Smooth muscle cell (in vitro differentiated cells): ENCODE data around the gene MLLT3. TPM values are rescaled to one million over a fixed set of nuclear protein-coding genes. Genes with fewer than 3 reads are reported as not detected.

Experiments used
- DNase-seq: peaks from one replicate; lab custom pipeline; 2025; ENCODE audit not compliant: unreplicated experiment; lab: John Stamatoyannopoulos, UW
- H2AFZ ChIP-seq: fragments of 200-600 bp; sonication (generic); 2 replicates; pipeline ENCODE4 v1.6.0; 2016; ENCODE audit warnings: antibody characterized with exemption, low read depth, mild to moderate bottlenecking
- H3F3A ChIP-seq: fragments of 200-600 bp; sonication (generic); 2 replicates; pipeline ENCODE4 v1.6.0; 2017; ENCODE audit warnings: antibody characterized with exemption, low read depth
- H3K27ac ChIP-seq: fragments of 200-600 bp; sonication (generic); 2 replicates; pipeline ENCODE4 v1.5.1; 2016; ENCODE audit warnings: low read depth, mild to moderate bottlenecking
- H3K27me3 ChIP-seq: fragments of 200-600 bp; sonication (generic); 2 replicates; pipeline ENCODE4 v1.6.1; 2016; ENCODE audit warnings: low read depth, mild to moderate bottlenecking
- H3K36me3 ChIP-seq: fragments of 200-600 bp; sonication (generic); 2 replicates; pipeline ENCODE4 v1.5.1; 2016; ENCODE audit warnings: low read depth
- H3K4me1 ChIP-seq: fragments of 200-600 bp; sonication (generic); 2 replicates; pipeline ENCODE4 v1.5.1; 2016; ENCODE audit warnings: low read depth
- H3K4me2 ChIP-seq: fragments of 200-600 bp; sonication (generic); 2 replicates; pipeline ENCODE4 v1.6.0; 2016; ENCODE audit warnings: mild to moderate bottlenecking
- H3K4me3 ChIP-seq: fragments of 200-600 bp; sonication (generic); 2 replicates; pipeline ENCODE4 v1.5.1; 2016; ENCODE audit warnings: mild to moderate bottlenecking
- H3K79me2 ChIP-seq: fragments of 200-600 bp; sonication (generic); 2 replicates; pipeline ENCODE4 v1.6.0; 2016; ENCODE audit warnings: low read depth, mild to moderate bottlenecking
- H3K9ac ChIP-seq: fragments of 200-600 bp; sonication (generic); 2 replicates; pipeline ENCODE4 v1.6.0; 2016; ENCODE audit warnings: low read depth
- H3K9me3 ChIP-seq: fragments of 200-600 bp; sonication (generic); replicated peaks from 2 replicates; pipeline ENCODE4 v1.5.1; 2016; ENCODE audit warnings: low read depth
- H4K20me1 ChIP-seq: fragments of 200-600 bp; sonication (generic); 2 replicates; pipeline ENCODE4 v1.6.0; 2016; ENCODE audit warnings: low read depth
- WGBS: methylation state at CpG from one replicate; pipeline ENCODE4 v1.1.7; 2016; ENCODE audit warnings: low lambda C conversion rate; 5-methylcytosine and 5-hydroxymethylcytosine counted together
- polyA plus RNA-seq: library from polyadenylated mRNA; unstranded; fragments of >200 nt; fragmentation: Nextera tagmentation; extraction: Ambion mirVana; gene quantifications from 2 replicates; pipeline ENCODE4 v1.2.1, GENCODE V29; 2016
- total RNA-seq: library from RNA; depleted of rRNA; stranded (reverse); fragments of >200 nt; gene quantifications from 2 replicates; pipeline ENCODE4 v1.2.3, GENCODE V29; 2014
- TF ChIP-seq, protein P1 (sequence below): fragments of 200-600 bp; sonication (generic); IDR thresholded peaks from 2 replicates; pipeline ENCODE4 v1.5.1; 2017; ENCODE audit warnings: borderline replicate concordance, mild to moderate bottlenecking, antibody characterized with exemption; ENCODE audit not compliant: insufficient read depth, poor library complexity, severe bottlenecking

MLLT3 gene
- total and polyA plus RNA-seq, 2 experiments from 2014 or later = 21.9 to 29.9 TPM

DNA sequence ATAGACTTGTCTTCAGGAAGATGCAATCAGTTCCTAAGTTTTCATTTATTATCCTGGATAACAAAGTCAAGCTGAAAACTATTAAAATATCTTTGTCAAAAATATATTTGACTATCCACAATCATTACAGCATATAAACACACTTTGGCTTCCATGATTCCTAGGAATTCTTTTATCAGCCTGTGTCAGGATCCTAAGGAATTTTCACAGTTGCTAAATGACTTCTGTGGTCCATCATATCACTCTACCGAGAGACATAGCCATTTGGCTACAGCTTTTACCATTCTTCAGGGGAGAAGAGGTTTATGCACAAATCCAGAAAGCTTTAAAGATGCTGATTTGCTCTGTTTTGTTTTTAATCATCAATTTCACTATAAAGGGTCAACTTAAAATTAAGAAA is 128.3 kb downstream of the MLLT3 start:
- WGBS = 26% methylated on average over 1 of the region's 1 CpG
- Histone ChIP-seq H3F3A (no peaks in the 10 kb centered on the region), H3K4me2 (no peak overlapping the region), H3K4me3 (no peak overlapping the region), H3K4me1 (no peaks in the 10 kb centered on the region), H3K9me3 (no peaks in the 10 kb centered on the region), H3K27ac (no peak overlapping the region), H3K27me3 (no peaks in the 10 kb centered on the region), H3K36me3 (no peaks in the 10 kb centered on the region), H4K20me1 (peaks cover 58% of the 10 kb centered on the region), H3K79me2 (peaks cover 97% of the 10 kb centered on the region), H2AFZ (no peak overlapping the region), H3K9ac (no peak overlapping the region)
- TF ChIP-seq, protein P1, sequence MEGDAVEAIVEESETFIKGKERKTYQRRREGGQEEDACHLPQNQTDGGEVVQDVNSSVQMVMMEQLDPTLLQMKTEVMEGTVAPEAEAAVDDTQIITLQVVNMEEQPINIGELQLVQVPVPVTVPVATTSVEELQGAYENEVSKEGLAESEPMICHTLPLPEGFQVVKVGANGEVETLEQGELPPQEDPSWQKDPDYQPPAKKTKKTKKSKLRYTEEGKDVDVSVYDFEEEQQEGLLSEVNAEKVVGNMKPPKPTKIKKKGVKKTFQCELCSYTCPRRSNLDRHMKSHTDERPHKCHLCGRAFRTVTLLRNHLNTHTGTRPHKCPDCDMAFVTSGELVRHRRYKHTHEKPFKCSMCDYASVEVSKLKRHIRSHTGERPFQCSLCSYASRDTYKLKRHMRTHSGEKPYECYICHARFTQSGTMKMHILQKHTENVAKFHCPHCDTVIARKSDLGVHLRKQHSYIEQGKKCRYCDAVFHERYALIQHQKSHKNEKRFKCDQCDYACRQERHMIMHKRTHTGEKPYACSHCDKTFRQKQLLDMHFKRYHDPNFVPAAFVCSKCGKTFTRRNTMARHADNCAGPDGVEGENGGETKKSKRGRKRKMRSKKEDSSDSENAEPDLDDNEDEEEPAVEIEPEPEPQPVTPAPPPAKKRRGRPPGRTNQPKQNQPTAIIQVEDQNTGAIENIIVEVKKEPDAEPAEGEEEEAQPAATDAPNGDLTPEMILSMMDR = no peak
- no peak for DNase-seq

- Histone ChIP-seq H3K27ac (no peak overlapping the region), H3K9me3 (no peaks in the 10 kb centered on the region), H3K4me2 (no peak overlapping the region), H3K27me3 (no peaks in the 10 kb centered on the region), H3K9ac (no peak overlapping the region), H4K20me1 (peaks cover 59% of the 10 kb centered on the region), H2AFZ (no peak overlapping the region), H3F3A (no peaks in the 10 kb centered on the region), H3K4me1 (no peaks in the 10 kb centered on the region), H3K4me3 (no peak overlapping the region), H3K36me3 (no peaks in the 10 kb centered on the region), H3K79me2 (peaks cover 99% of the 10 kb centered on the region)
- WGBS = 95% methylated on average over 1 of the region's 1 CpG
- TF ChIP-seq, protein P1 = no peak
- no peak for DNase-seq
Measured at GRCh38 chr9:20492772-20493171, 129.5 kb downstream of the MLLT3 start.

DNA sequence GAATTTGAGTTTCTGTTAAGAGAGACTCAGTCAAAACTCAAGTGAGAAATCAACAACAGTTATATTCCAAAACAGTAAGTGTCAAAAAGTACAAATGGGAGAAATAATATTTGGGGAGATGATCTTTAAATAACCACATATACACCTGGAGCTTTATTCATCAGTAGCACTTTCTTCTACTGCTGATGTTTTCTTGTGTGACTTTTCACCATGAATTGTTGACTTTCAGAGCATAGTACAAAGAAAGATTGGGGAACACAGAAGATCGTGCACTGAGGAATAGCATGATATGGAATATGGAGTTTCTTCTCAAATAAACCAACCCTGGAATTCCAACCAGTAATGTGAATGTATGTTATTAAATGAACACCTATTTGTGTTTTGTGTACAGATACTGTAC is 130.7 kb downstream of the MLLT3 start:
- Histone ChIP-seq H3F3A (no peaks in the 10 kb centered on the region), H3K27me3 (no peaks in the 10 kb centered on the region), H3K79me2 (peaks cover 99% of the 10 kb centered on the region), H3K4me3 (no peak overlapping the region), H2AFZ (no peak overlapping the region), H4K20me1 (peaks cover 63% of the 10 kb centered on the region), H3K27ac (no peak overlapping the region), H3K4me1 (no peaks in the 10 kb centered on the region), H3K9ac (no peak overlapping the region), H3K36me3 (no peaks in the 10 kb centered on the region), H3K9me3 (no peaks in the 10 kb centered on the region), H3K4me2 (no peak overlapping the region)
- DNase-seq = no peak
- TF ChIP-seq, protein P1 = no peak
- 93% methylated on average over 1 of the region's 1 CpG for WGBS

DNA sequence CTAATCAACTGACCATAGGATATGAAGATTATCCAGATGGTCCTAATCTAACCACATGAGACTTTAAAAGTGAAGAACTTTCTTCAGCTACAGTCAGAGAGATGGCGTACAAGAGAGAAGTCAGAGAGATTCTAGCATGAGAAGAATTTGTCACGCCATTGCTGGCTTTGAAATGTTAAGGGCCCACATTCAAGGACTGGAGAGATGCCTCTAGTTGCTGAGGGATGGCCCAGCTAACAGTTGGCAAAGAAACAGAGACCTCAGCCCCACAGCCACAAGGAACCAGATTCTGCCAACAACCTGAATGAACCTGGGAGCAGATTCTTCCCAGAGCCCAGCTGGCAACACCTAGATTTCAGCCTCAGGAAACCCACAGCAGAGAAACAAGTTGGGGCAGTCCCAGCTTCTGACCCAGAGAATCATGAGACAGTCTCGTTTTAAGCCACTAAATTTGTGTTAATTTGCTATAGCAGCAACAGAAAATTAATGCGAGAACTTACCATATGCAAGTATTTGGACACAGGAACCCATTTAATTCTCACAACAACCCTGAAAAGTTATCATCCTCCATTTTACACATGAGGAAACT is 132.0 kb downstream of the MLLT3 start:
- TF ChIP-seq, protein P1 = no peak
- H3K4me1 ChIP-seq = no peaks in the 10 kb centered on the region
- DNase-seq = no peak
- no peak overlapping the region for H3K27ac ChIP-seq
- no peak overlapping the region for H3K4me2 ChIP-seq
- no peaks in the 10 kb centered on the region for H3K27me3 ChIP-seq
- no peaks in the 10 kb centered on the region for H3K9me3 ChIP-seq
- H3K79me2 ChIP-seq = peaks cover 99% of the 10 kb centered on the region
- no peaks in the 10 kb centered on the region for H3K36me3 ChIP-seq
- no peak overlapping the region for H3K9ac ChIP-seq
- H3F3A ChIP-seq = no peaks in the 10 kb centered on the region
- H2AFZ ChIP-seq = no peak overlapping the region
- no peak overlapping the region for H3K4me3 ChIP-seq
- H4K20me1 ChIP-seq = peaks cover 55% of the 10 kb centered on the region
- 78% methylated on average over 4 of the region's 4 CpGs for WGBS
